ENCODE results near the gene MEGF6.

Gene MEGF6

DNA sequence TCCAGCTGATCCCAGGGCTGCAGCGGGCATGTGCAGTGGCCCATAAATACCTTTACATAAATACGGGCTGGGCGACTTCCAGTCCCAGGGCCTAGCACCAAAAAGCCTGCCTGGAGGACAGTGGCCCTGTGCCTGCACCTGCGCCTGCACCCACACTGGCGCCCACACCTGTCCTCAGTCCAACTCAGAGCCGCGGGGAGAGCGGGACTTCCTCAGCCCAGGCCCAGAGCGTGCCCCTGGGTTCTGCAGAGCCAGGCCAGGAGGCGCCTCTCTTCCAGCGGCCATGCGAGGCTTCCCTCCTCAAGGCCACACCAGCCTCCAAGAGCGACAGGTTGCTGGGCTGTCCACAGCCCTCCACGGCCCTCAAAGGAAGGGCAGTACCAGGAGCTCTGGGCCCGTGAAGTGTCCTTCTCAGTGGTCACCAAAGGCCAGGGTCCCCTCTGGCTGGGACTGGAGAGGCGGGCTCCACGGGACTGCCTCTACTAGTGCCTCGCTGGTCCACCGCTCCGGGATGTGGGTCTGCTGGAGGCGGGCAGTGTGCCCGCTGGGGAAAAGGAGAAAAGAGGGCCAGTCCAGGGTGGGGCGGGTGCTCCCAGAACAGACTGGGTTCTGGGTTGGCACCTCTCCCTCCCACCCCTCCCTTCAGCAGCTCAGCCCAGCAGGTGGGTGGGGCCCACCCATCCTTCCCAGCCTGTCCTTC is 121.1 kb downstream of the MEGF6 start:
- no peak for DNase-seq (ENCODE audit: low read depth in 2 of 2, low spot score in 1 of 2)

DNA sequence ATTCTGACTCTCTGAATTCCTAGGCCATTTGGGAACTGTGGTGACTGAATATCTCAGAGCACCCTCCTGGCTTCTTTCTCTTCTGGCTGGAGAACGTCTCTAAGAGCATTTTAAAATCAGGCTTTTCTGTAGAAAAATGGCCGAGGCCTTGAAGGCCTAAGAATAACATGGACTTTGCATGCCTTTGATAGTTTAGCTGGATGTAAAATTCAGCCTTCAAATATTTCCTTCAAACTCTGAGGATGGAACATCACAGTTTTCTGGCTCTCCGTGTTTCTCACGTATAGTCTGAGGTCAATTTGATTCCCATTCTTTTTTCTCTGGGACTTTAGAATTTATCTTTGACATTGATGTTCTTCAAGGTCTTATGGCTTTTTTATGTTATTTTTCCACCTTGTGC is 122.9 kb downstream of the MEGF6 start:
- no peak for DNase-seq (ENCODE audit: low read depth in 2 of 2, low spot score in 1 of 2)

DNA sequence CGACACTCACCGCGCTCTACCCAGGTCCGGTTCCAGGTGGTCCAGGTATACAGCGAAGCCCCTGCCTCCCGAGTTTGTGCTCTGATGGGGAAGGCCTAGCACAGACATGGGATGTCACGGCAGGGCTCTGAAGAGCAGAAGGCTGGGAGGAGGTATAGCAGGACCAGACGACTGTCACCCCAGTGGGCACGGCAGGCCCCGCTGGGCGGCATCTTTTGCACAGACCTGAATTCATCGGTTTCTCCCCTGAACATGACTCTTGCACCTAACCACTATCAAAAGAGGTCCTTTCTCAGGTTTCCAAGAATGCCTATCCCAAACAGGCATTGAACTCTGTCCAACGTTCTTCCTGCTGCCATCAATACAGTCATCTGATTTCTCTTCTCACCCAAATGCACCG is 126.3 kb downstream of the MEGF6 start:
- no peak for DNase-seq (ENCODE audit: low read depth in 2 of 2, low spot score in 1 of 2)

DNA sequence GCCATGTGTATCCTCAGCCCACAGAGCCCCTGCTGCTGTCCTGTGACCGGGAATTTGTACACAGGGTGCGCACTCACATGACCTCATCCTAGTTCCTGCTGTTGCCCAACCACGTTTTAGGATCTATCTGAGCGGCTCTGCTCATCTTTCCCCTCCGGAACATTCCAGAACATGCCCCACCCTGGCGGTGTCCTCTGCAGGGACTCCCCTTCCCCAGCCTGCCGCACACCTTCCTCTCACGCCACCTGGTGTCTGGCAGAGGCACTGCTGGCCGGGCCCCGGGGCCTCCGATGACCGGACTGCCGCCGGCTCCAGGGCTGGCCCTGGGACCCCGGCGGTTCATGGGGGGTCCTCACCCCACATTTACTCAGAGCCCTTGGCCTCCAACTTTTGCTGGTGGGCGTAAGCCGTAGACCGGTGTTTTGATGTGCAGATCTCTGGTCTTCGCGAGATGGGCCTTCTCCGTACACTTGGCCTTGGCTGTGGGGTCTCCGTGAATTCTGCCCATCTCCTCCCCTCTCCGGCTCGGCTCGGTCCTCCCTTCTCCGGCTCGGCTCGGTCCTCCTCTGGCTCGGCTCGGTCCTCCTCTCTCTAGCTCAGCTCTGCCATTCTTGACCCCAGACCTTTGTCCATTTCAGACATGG is 127.4 kb downstream of the MEGF6 start:
- DNase-seq (ENCODE audit: low read depth in 2 of 2, low spot score in 1 of 2): no peak

- no peak for DNase-seq (ENCODE audit: low read depth in 2 of 2, low spot score in 1 of 2)
These were observed 127.9 kb downstream of the MEGF6 start for GRCh38 chr1:3483380-3483779.

GRCh38 chr1:3482378-3482849 is 128.9 kb downstream of the MEGF6 start:
- DNase-seq (ENCODE audit: low read depth in 2 of 2, low spot score in 1 of 2): no peak

GRCh38 chr1:3481836-3482375 is 129.4 kb downstream of the MEGF6 start:
- DNase-seq (ENCODE audit: low read depth in 2 of 2, low spot score in 1 of 2): no peak

- DNase-seq (ENCODE audit: low read depth in 2 of 2, low spot score in 1 of 2): no peak
These were observed 130.3 kb downstream of the MEGF6 start for GRCh38 chr1:3481046-3481445.

GRCh38 chr1:3480369-3480719 is 131.0 kb downstream of the MEGF6 start:
- no peak for DNase-seq (ENCODE audit: low read depth in 2 of 2, low spot score in 1 of 2)

DNA sequence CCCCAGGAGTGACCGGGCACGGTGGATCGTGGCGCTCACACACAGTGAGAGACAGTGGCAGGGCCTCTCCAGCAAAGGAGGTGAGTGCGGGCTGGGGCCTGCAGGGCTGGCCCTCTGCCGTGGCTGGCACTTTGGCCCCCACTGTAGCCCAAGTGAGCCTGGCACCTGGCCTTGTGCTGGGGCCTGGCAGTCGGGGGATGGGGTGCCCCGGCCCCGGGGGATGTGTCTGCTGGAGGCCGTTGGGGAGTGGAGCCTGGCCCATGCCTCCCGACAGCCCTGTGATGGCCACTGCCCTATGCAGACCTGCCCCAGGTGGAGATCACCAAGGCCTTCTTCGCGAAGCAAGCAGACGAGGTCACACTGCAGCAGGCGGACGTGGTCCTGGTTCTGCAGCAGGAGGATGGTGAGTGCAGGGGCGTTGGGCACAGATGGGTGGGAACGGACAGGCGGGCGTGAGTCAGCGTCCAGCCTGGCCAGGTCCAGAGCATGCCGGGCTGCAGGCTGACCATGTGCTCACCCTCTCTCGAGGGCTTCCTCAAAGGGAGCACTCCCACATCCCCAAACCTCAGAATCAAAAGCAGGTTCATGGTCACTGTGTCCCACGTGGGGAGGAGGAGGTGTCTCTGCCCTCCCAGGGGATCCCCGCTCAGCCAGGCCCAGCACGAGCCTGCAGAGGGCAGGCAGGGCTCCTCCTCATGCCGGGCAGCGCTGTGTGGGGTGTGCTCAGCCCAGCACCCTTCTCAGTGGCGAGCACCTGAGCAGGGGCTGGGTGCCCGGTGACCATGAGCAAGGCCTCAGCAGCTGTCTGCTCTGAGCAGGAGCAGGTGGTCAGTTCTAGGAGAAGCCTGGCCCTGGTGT is 131.6 kb downstream of the MEGF6 start:
- no peak for DNase-seq (ENCODE audit: low read depth in 2 of 2, low spot score in 1 of 2)

DNA sequence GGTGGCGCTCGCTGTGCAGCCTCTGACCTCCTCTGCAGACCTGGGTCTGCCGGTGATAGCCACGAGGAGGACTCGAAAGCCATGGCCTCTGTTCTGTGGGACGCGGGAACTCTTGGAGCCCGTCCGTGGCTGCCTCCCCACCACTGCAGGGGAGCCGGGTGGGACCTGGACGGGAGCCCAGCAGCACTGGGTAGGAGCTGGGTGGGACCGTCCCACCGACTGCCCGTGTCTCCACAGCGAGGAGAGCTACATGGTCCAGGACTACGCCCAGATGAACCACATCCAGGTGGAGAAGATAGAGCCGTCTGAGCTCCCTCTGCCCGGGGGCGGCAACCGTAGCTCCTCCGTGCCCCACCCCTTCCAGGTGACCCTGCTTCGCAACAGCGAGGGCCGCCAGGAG is 133.1 kb downstream of the MEGF6 start:
- no peak for DNase-seq (ENCODE audit: low read depth in 2 of 2, low spot score in 1 of 2)

- no peak for DNase-seq (ENCODE audit: low read depth in 2 of 2, low spot score in 1 of 2)
These were observed 133.9 kb downstream of the MEGF6 start for GRCh38 chr1:3477241-3477995.

GRCh38 chr1:3476666-3477065 is 134.6 kb downstream of the MEGF6 start:
- DNase-seq (ENCODE audit: low read depth in 2 of 2, low spot score in 1 of 2): no peak

GRCh38 chr1:3475839-3476573 is 135.3 kb downstream of the MEGF6 start:
- DNase-seq (ENCODE audit: low read depth in 2 of 2, low spot score in 1 of 2): no peak

GRCh38 chr1:3474421-3474820 is 136.9 kb downstream of the MEGF6 start:
- no peak for DNase-seq (ENCODE audit: low read depth in 2 of 2, low spot score in 1 of 2)

- DNase-seq (ENCODE audit: low read depth in 2 of 2, low spot score in 1 of 2): no peak
These were observed 137.3 kb downstream of the MEGF6 start for GRCh38 chr1:3474016-3474415.

GRCh38 chr1:3473381-3473844 is 137.9 kb downstream of the MEGF6 start:
- DNase-seq (ENCODE audit: low read depth in 2 of 2, low spot score in 1 of 2): no peak

DNA sequence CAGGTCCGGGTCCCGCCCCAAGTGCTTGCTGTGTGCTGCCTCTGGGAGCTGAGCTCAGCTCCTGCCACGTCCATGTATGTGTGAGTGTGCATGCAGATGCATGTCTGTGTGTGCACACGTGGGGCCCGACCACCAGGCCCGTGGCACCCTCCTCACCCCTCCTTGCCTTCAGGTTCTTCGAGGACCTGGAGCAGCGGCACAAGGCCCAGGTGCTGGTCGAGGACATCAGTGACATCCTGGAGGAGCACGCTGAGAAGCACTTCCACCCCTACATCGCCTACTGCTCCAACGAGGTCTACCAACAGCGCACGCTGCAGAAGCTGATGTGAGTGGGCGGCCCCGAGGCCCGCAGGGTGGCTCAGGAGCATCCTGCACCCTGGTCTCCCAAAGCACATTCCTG is 138.4 kb downstream of the MEGF6 start:
- DNase-seq (ENCODE audit: low read depth in 2 of 2, low spot score in 1 of 2): no peak

- no peak for DNase-seq (ENCODE audit: low read depth in 2 of 2, low spot score in 1 of 2)
These were observed 139.0 kb downstream of the MEGF6 start for GRCh38 chr1:3472088-3472850.
